ENCODE measurements around the gene EP400.

The EP400 gene

DNA sequence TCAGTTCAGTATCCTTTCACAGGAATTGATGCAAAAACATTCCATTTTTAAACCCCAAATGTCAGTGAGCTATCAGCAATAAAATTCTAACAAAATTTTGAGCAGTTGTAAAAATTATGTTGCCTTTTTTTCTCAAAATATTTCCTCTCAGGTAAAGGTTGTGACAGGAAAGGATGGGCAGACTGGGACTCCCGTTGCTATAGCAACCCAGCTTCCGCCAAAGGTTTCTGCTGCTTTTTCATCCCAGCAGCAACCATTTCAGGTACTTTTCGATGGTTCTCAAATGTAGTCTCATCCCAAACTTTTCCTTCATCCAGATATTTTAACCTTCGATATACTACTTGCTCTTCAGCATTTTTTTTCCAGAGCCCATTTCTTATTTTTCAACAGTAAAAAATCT is 13.6 kb downstream of the EP400 start:
- Histone ChIP-seq H3K4me1 (ENCODE audit: control insufficient read depth in 5 of 5, insufficient read depth in 5 of 5, low read length in 5 of 5) (peaks cover 6 to 20% (median 17%) of the 10 kb centered on the region in 5 donors), H3K27ac (ENCODE audit: low read depth, low read length) (no peak overlapping the region), H3K36me3 (ENCODE audit: control insufficient read depth in 5 of 5, insufficient read depth in 5 of 5, low read length in 5 of 5) (peaks cover 8 to 13% (median 9%) of the 10 kb centered on the region in 5 donors), H3K4me3 (ENCODE audit: low read depth in 1 of 5, low read length in 5 of 5) (no peak overlapping the region), H3K9ac (ENCODE audit: low read length in 5 of 5) (no peak overlapping the region), H3K27me3 (ENCODE audit: control insufficient read depth in 5 of 5, insufficient read depth in 4 of 5, low read length in 5 of 5) (no peaks in the 10 kb centered on the region), H3K9me3 (ENCODE audit: control insufficient read depth in 5 of 5, low read length in 5 of 5) (no peaks in the 10 kb centered on the region)

DNA sequence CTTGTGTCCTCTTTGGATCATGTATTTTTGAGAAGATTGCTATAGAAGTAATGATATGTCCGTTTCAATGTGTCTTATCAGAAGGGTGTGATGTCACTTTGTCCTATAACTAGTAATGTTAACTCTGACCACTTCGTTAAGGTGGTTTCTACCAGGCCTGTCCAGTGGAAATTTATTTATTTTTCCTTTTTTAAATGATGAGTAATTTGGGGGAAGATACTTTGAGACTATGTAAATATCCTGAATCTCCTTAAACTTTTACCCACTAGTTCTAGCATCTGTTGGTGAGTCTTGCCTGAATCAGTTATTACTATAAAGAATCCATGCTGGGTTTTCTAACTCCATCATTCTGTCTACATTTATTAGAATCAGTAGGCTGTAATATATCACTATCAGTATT is 15.3 kb downstream of the EP400 start:
- Histone ChIP-seq H3K36me3 (ENCODE audit: control insufficient read depth in 5 of 5, insufficient read depth in 5 of 5, low read length in 5 of 5) (peaks cover 8 to 13% (median 9%) of the 10 kb centered on the region in 5 donors), H3K4me1 (ENCODE audit: control insufficient read depth in 5 of 5, insufficient read depth in 5 of 5, low read length in 5 of 5) (peaks cover 1 to 3% (median 2%) of the 10 kb centered on the region in 5 donors), H3K27ac (ENCODE audit: low read depth, low read length) (no peak overlapping the region), H3K27me3 (ENCODE audit: control insufficient read depth in 5 of 5, insufficient read depth in 4 of 5, low read length in 5 of 5) (no peaks in the 10 kb centered on the region), H3K4me3 (ENCODE audit: low read depth in 1 of 5, low read length in 5 of 5) (no peak overlapping the region), H3K9me3 (ENCODE audit: control insufficient read depth in 5 of 5, low read length in 5 of 5) (no peaks in the 10 kb centered on the region), H3K9ac (ENCODE audit: low read length in 5 of 5) (no peak overlapping the region)

DNA sequence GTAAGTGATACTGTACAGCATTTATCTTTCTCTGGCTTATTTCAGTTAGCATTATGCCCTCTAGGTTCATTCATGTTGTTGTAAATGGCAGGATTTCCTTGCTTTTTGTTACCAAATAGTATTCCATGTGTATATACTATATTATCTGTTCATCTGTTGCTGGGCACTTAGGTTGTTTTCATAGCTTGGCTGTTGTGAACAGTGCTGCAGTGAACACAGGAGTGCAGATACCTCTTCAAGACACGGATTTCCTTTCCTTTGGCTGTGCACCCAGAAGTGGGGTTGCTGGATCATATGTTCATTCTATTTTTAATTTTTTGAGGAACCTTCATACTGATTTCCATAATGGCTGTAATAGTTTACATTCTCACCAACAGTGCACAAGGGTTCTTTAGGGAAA is 21.5 kb downstream of the EP400 start:
- H3K36me3 ChIP-seq (ENCODE audit: control insufficient read depth in 5 of 5, insufficient read depth in 5 of 5, low read length in 5 of 5) = peaks cover 0 to 3% (median 0%) of the 10 kb centered on the region in 5 donors

DNA sequence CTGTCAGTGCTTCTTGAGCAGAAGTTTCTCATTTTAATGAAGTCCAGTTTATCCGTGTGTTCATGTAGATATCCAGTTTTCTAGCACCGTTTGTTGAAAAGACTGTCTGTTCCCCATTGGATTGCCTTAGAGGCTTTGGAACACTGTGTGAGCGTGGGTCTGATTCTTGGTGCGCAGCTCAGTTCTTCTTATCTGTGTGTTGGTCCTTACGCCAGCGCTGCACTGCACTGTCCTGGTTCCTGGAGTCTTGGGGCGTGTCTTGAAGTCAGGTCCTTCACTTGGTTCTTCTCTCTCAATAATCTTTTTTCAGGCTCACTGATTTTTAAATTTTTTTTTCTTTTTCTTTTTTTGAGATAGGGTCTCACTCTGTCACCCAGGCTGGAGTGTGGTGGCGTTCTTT is 25.5 kb downstream of the EP400 start:
- no peaks in the 10 kb centered on the region for H3K27me3 ChIP-seq (ENCODE audit: control insufficient read depth in 5 of 5, insufficient read depth in 4 of 5, low read length in 5 of 5)
- H3K4me1 ChIP-seq (ENCODE audit: control insufficient read depth in 5 of 5, insufficient read depth in 5 of 5, low read length in 5 of 5) = peaks cover 0 to 5% (median 0%) of the 10 kb centered on the region in 5 donors
- no peak overlapping the region for H3K4me3 ChIP-seq (ENCODE audit: low read depth in 1 of 5, low read length in 5 of 5)
- H3K27ac ChIP-seq (ENCODE audit: low read depth, low read length) = no peak overlapping the region
- H3K9ac ChIP-seq (ENCODE audit: low read length in 5 of 5) = no peak overlapping the region
- no peaks in the 10 kb centered on the region for H3K9me3 ChIP-seq (ENCODE audit: control insufficient read depth in 5 of 5, low read length in 5 of 5)
- peaks cover 0 to 14% (median 8%) of the 10 kb centered on the region in 5 donors for H3K36me3 ChIP-seq (ENCODE audit: control insufficient read depth in 5 of 5, insufficient read depth in 5 of 5, low read length in 5 of 5)

More for the DNA sequence above, 21.5 kb downstream of the EP400 start:
- H3K9ac ChIP-seq (ENCODE audit: low read length in 5 of 5) = no peak overlapping the region
- H3K27ac ChIP-seq (ENCODE audit: low read depth, low read length) = no peak overlapping the region
- no peaks in the 10 kb centered on the region for H3K27me3 ChIP-seq (ENCODE audit: control insufficient read depth in 5 of 5, insufficient read depth in 4 of 5, low read length in 5 of 5)
- H3K4me3 ChIP-seq (ENCODE audit: low read depth in 1 of 5, low read length in 5 of 5) = no peak overlapping the region
- peaks cover 0 to 5% (median 0%) of the 10 kb centered on the region in 5 donors for H3K4me1 ChIP-seq (ENCODE audit: control insufficient read depth in 5 of 5, insufficient read depth in 5 of 5, low read length in 5 of 5)
- no peaks in the 10 kb centered on the region for H3K9me3 ChIP-seq (ENCODE audit: control insufficient read depth in 5 of 5, low read length in 5 of 5)

DNA sequence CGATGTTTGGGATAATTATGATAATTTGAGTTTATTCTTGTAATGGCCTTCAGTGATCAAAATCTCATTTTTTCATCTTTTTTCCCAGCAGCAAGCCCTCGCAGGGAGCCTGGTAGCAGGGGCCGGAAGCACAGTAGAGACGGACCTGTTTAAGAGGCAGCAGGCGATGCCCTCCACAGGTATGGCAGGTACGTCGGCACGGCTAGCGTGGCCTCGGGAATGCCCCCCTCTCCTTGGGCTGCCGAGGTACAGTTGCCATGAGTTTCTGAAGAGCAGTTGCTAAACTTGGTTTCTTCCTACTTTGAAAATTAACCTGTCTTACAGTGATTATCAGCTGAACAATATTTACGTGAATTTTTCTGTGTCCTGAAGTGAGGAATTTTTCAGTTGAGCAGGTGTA is 29.9 kb downstream of the EP400 start:
- Histone ChIP-seq H3K4me3 (ENCODE audit: low read depth in 1 of 5, low read length in 5 of 5) (no peak overlapping the region), H3K9ac (ENCODE audit: low read length in 5 of 5) (no peak overlapping the region), H3K27ac (ENCODE audit: low read depth, low read length) (no peak overlapping the region), H3K27me3 (ENCODE audit: control insufficient read depth in 5 of 5, insufficient read depth in 4 of 5, low read length in 5 of 5) (no peaks in the 10 kb centered on the region), H3K4me1 (ENCODE audit: control insufficient read depth in 5 of 5, insufficient read depth in 5 of 5, low read length in 5 of 5) (no peaks in the 10 kb centered on the region), H3K36me3 (ENCODE audit: control insufficient read depth in 5 of 5, insufficient read depth in 5 of 5, low read length in 5 of 5) (peaks cover 0 to 52% (median 47%) of the 10 kb centered on the region in 5 donors), H3K9me3 (ENCODE audit: control insufficient read depth in 5 of 5, low read length in 5 of 5) (no peaks in the 10 kb centered on the region)

DNA sequence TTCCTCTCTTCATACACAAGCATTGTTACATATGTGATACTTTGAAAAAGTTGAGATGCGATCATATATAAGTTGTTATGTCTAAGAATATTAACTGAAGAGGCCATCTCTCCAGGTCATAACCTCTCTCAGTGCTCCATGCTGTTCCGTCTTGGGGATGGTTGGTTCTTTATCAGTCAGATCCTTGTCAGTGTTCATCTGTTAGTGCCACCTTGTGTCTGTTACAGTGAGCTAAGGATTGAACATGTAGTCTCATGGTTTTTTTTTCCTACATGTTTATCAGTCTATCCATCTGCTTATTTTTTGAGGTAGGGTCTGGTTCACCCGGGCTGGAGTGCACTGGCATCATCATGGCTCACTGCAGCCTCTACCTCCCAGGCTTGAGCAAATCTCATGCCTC is 30.5 kb downstream of the EP400 start:
- no peak overlapping the region for H3K4me3 ChIP-seq (ENCODE audit: low read depth in 1 of 5, low read length in 5 of 5)
- no peaks in the 10 kb centered on the region for H3K9me3 ChIP-seq (ENCODE audit: control insufficient read depth in 5 of 5, low read length in 5 of 5)
- H3K27ac ChIP-seq (ENCODE audit: low read depth, low read length) = no peak overlapping the region
- no peaks in the 10 kb centered on the region for H3K27me3 ChIP-seq (ENCODE audit: control insufficient read depth in 5 of 5, insufficient read depth in 4 of 5, low read length in 5 of 5)
- H3K36me3 ChIP-seq (ENCODE audit: control insufficient read depth in 5 of 5, insufficient read depth in 5 of 5, low read length in 5 of 5) = peaks cover 0 to 59% (median 50%) of the 10 kb centered on the region in 5 donors
- no peak overlapping the region for H3K9ac ChIP-seq (ENCODE audit: low read length in 5 of 5)
- H3K4me1 ChIP-seq (ENCODE audit: control insufficient read depth in 5 of 5, insufficient read depth in 5 of 5, low read length in 5 of 5) = no peaks in the 10 kb centered on the region

DNA sequence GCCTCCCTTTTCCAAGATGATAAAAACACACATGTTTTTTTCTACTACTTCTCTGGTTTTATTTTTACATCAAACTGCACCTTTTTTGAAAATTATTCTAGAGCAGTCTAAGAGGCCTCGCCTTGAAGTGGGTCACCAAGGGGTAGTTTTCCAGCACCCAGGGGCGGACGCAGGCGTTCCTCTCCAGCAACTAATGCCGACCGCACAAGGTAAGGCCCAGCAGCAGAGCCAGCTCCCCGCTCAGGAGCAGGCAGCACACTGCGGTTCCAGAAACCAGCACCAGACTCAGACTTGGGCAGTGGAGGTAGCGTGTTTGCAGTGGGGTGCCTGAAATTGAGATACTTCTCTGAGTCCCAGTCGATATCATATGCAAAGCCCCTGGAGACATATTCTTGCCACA is 31.6 kb downstream of the EP400 start:
- H3K27me3 ChIP-seq (ENCODE audit: control insufficient read depth in 5 of 5, insufficient read depth in 4 of 5, low read length in 5 of 5) = no peaks in the 10 kb centered on the region
- no peaks in the 10 kb centered on the region for H3K9me3 ChIP-seq (ENCODE audit: control insufficient read depth in 5 of 5, low read length in 5 of 5)
- H3K4me1 ChIP-seq (ENCODE audit: control insufficient read depth in 5 of 5, insufficient read depth in 5 of 5, low read length in 5 of 5) = no peaks in the 10 kb centered on the region
- H3K27ac ChIP-seq (ENCODE audit: low read depth, low read length) = no peak overlapping the region
- no peak overlapping the region for H3K9ac ChIP-seq (ENCODE audit: low read length in 5 of 5)
- H3K36me3 ChIP-seq (ENCODE audit: control insufficient read depth in 5 of 5, insufficient read depth in 5 of 5, low read length in 5 of 5) = peaks cover 0 to 70% (median 55%) of the 10 kb centered on the region in 5 donors
- H3K4me3 ChIP-seq (ENCODE audit: low read depth in 1 of 5, low read length in 5 of 5) = no peak overlapping the region

- H3K36me3 ChIP-seq (ENCODE audit: control insufficient read depth in 5 of 5, insufficient read depth in 5 of 5, low read length in 5 of 5) = peaks cover 0 to 76% (median 62%) of the 10 kb centered on the region in 5 donors
- H3K4me1 ChIP-seq (ENCODE audit: control insufficient read depth in 5 of 5, insufficient read depth in 5 of 5, low read length in 5 of 5) = no peaks in the 10 kb centered on the region
These were observed 32.3 kb downstream of the EP400 start for GRCh38 chr12:131982041-131982440.

DNA sequence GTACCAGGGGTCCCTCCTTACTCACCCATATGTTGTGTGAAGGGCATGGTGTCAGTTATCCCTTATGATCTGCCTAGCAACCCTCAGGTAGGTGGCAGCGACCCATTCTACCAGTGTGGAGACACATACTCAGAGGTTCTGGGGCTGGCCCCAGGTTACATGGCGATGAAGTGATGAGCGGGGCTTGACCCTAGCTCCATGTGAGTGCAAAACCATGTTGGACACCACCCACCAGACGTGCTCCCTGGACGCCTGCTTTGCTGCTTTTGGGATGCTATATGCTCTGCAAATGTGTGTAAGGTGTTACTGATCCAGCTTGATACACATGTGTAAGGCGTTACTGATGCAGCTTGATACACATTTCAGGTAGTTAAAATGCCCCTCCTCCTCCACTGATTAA is 33.3 kb downstream of the EP400 start:
- Histone ChIP-seq H3K4me3 (ENCODE audit: low read depth in 1 of 5, low read length in 5 of 5) (no peak overlapping the region), H3K9me3 (ENCODE audit: control insufficient read depth in 5 of 5, low read length in 5 of 5) (no peaks in the 10 kb centered on the region), H3K36me3 (ENCODE audit: control insufficient read depth in 5 of 5, insufficient read depth in 5 of 5, low read length in 5 of 5) (peaks cover 0 to 81% (median 72%) of the 10 kb centered on the region in 5 donors), H3K27ac (ENCODE audit: low read depth, low read length) (no peak overlapping the region), H3K27me3 (ENCODE audit: control insufficient read depth in 5 of 5, insufficient read depth in 4 of 5, low read length in 5 of 5) (no peaks in the 10 kb centered on the region), H3K9ac (ENCODE audit: low read length in 5 of 5) (no peak overlapping the region), H3K4me1 (ENCODE audit: control insufficient read depth in 5 of 5, insufficient read depth in 5 of 5, low read length in 5 of 5) (peaks cover 0 to 5% (median under 1%) of the 10 kb centered on the region in 5 donors)

More at GRCh38 chr12:131982041-131982440, 32.3 kb downstream of the EP400 start:
- Histone ChIP-seq H3K9ac (ENCODE audit: low read length in 5 of 5) (no peak overlapping the region), H3K9me3 (ENCODE audit: control insufficient read depth in 5 of 5, low read length in 5 of 5) (no peaks in the 10 kb centered on the region), H3K27ac (ENCODE audit: low read depth, low read length) (no peak overlapping the region), H3K4me3 (ENCODE audit: low read depth in 1 of 5, low read length in 5 of 5) (no peak overlapping the region), H3K27me3 (ENCODE audit: control insufficient read depth in 5 of 5, insufficient read depth in 4 of 5, low read length in 5 of 5) (no peaks in the 10 kb centered on the region)

DNA sequence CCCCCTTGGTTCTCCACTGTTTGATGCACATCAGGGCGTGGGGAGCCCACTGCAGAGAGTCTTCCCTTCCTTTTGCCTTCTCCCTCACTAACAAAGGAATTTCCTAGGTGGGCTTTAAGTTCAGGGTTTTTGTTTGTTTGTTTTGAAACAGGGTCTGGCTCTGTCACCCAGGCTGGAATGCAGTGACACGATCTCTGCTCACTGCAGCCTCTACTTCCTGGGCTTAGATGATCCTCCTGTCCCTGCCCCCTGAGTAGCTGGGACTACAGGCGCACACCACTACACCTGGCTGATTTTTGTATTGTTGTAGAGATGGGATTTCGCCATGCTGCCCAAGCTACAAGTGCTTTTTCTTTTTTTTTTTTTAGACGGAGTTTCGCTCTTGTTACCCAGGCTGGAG is 33.8 kb downstream of the EP400 start:
- Histone ChIP-seq H3K9me3 (ENCODE audit: control insufficient read depth in 5 of 5, low read length in 5 of 5) (no peaks in the 10 kb centered on the region), H3K9ac (ENCODE audit: low read length in 5 of 5) (no peak overlapping the region), H3K4me1 (ENCODE audit: control insufficient read depth in 5 of 5, insufficient read depth in 5 of 5, low read length in 5 of 5) (peaks cover under 1 to 10% (median 6%) of the 10 kb centered on the region in 5 donors), H3K4me3 (ENCODE audit: low read depth in 1 of 5, low read length in 5 of 5) (no peak overlapping the region), H3K27ac (ENCODE audit: low read depth, low read length) (no peak overlapping the region), H3K36me3 (ENCODE audit: control insufficient read depth in 5 of 5, insufficient read depth in 5 of 5, low read length in 5 of 5) (peaks cover 0 to 84% (median 75%) of the 10 kb centered on the region in 5 donors), H3K27me3 (ENCODE audit: control insufficient read depth in 5 of 5, insufficient read depth in 4 of 5, low read length in 5 of 5) (no peaks in the 10 kb centered on the region)
